Measurements from ENCODE around the gene LRRC8B. TPM values are rescaled to one million over a fixed set of nuclear protein-coding genes. Genes with fewer than 3 reads are reported as not detected.
A peak's percentile ranks its signal among the peaks of the same experiment; 100 is the strongest.

LRRC8B gene
- total and polyA plus RNA-seq, 2 of the 8 experiments (the other 6 are each of a cell fraction or from before 2014, with no cell fraction given), result 18.4 to 29.2 TPM

- peak; percentile 45 for TF ChIP-seq TAF7 (optimal IDR thresholded peaks at IDR 0.05; ENCODE audit: borderline replicate concordance, low read depth, low read length)
- no peak for TF ChIP-seq SRF (IDR thresholded peaks at IDR 0.05; ENCODE audit: low read depth, low read length)
- no peak for TF ChIP-seq SP1 (IDR thresholded peaks at IDR 0.05; ENCODE audit: low read depth, low read length)
- TF ChIP-seq RFX5 (IDR thresholded peaks at IDR 0.05; ENCODE audit: borderline replicate concordance, low read depth, low read length), result no peak
- no peak for TF ChIP-seq GTF2F1 (IDR thresholded peaks at IDR 0.05; ENCODE audit: borderline replicate concordance, low read depth, low read length)
- peak; percentile 53 for TF ChIP-seq RNF2 (IDR thresholded peaks at IDR 0.05; ENCODE audit: borderline replicate concordance, low read depth, low read length, missing control alignments, poor library complexity, severe bottlenecking)
- TF ChIP-seq CREB1 (IDR thresholded peaks at IDR 0.05), result peak; percentile 86
- TF ChIP-seq NANOG (IDR thresholded peaks at IDR 0.05; ENCODE audit: insufficient read depth, low read depth, low read length, poor library complexity, severe bottlenecking), result no peak
- TF ChIP-seq GABPA (IDR thresholded peaks at IDR 0.05; ENCODE audit: borderline replicate concordance, insufficient read depth, low read length), result no peak
- TF ChIP-seq EP300 (IDR thresholded peaks at IDR 0.05; ENCODE audit: borderline replicate concordance in 1 of 2, low read depth in 2 of 2, low read length in 2 of 2), result no peak; a peak in 1 of 3 replicates
- 0 out of 2 replicates have a peak, but pooled peaks have one; percentile 14 for TF ChIP-seq YY1 (IDR thresholded peaks at IDR 0.05; ENCODE audit: low read depth, low read length)
- TF ChIP-seq POLR2AphosphoS5 (IDR thresholded peaks at IDR 0.05; ENCODE audit: low read depth, low read length), result peak; percentile 82
- no peak for TF ChIP-seq BRCA1 (IDR thresholded peaks at IDR 0.05; ENCODE audit: low read depth, low read length)
- TF ChIP-seq BACH1 (IDR thresholded peaks at IDR 0.05; ENCODE audit: low read length), result peak; percentile 37; the same call in 1 of the 2 replicates
- TF ChIP-seq TAF1 (IDR thresholded peaks at IDR 0.05; ENCODE audit: low read depth, low read length), result peak; percentile 85
- TF ChIP-seq E2F6 (IDR thresholded peaks at IDR 0.05), result peak; percentile 0
- TF ChIP-seq ASH2L (IDR thresholded peaks at IDR 0.05; ENCODE audit: low read length), result peak; percentile 59
- TF ChIP-seq FOSL1 (IDR thresholded peaks at IDR 0.05; ENCODE audit: insufficient read depth, low read depth, low read length), result no peak
These were observed at the start of gene LRRC8B (continued) for GRCh38 chr1:89524369-89525168.

Measured in H1 (cell line).